SK-N-SH (cell line): ENCODE data around the gene PLRG1. TPM values are rescaled to one million over a fixed set of nuclear protein-coding genes. Genes with fewer than 3 reads are reported as not detected.

Experiments
- CTCF ChIA-PET: fragments of 300-600, 350-600 bp; formaldehyde crosslinking; extraction: SDS; loops from one replicate; lab custom pipeline; 2021; lab: Yijun Ruan, JAX
- POLR2A ChIA-PET: fragments of 350-600 bp; sonication (Branson Sonifier 250); formaldehyde crosslinking; extraction: SDS; loops from one replicate; lab custom pipeline; 2020; ENCODE audit warnings: antibody characterized with exemption, inconsistent platforms; lab: Yijun Ruan, JAX
- DNase-seq: peaks from one replicate; pipeline ENCODE4 v3.0.0; 2012
- H2AFZ ChIP-seq: fragments of 200-600 bp; sonication (generic); 2 replicates; pipeline ENCODE4 v1.8.1; 2016; ENCODE audit warnings: antibody characterized with exemption, mild to moderate bottlenecking, low read depth
- H3F3A ChIP-seq: fragments of 200-600 bp; sonication (generic); replicated peaks from 2 replicates; pipeline ENCODE3; 2016; ENCODE audit warnings: antibody characterized with exemption, mild to moderate bottlenecking; ENCODE audit not compliant: insufficient read depth
- H3K27ac ChIP-seq, 2 experiments: fragments of 200-500 bp in 1 of 2; fragments of 200-600 bp in 1 of 2; sonication (Bioruptor generic) in 1 of 2; sonication (generic), shearing (Covaris generic) in 1 of 2; 2 replicates each; pipeline versions ENCODE4 v1.5.1 to v1.6.1; 2014 to 2016; ENCODE audit warnings: low read depth in 2 of 2, inconsistent platforms in 1 of 2, low read length in 1 of 2, mild to moderate bottlenecking in 1 of 2, mixed read lengths in 1 of 2
- H3K27me3 ChIP-seq: fragments of 200-600 bp; sonication (generic), shearing (Covaris generic); 2 replicates; pipeline ENCODE4 v1.6.1; 2016; ENCODE audit warnings: mixed run types; ENCODE audit not compliant: insufficient read depth
- H3K36me3 ChIP-seq, 2 experiments: fragments of 200-500 bp in 1 of 2; fragments of 200-600 bp in 1 of 2; sonication (Bioruptor generic) in 1 of 2; sonication (generic) in 1 of 2; replicated peaks in 1 of 2; 2 replicates each; pipeline versions ENCODE3 to v1.5.1; 2014 to 2016; ENCODE audit warnings: low read length in 1 of 2, mild to moderate bottlenecking in 1 of 2; ENCODE audit not compliant: insufficient read depth in 2 of 2, control insufficient read depth in 1 of 2
- H3K4me1 ChIP-seq, 2 experiments: fragments of 200-500 bp in 1 of 2; fragments of 200-600 bp in 1 of 2; sonication (Bioruptor generic) in 1 of 2; sonication (generic), shearing (Covaris generic) in 1 of 2; 2 replicates each; pipeline versions ENCODE4 v1.5.1 to v1.6.1; 2014 to 2016; ENCODE audit warnings: low read depth in 1 of 2, low read length in 1 of 2, mixed run types in 1 of 2; ENCODE audit not compliant: insufficient read depth in 2 of 2, control insufficient read depth in 1 of 2
- H3K4me2 ChIP-seq: fragments of 200-600 bp; sonication (generic), shearing (Covaris generic); 2 replicates; pipeline ENCODE4 v1.6.1; 2017; ENCODE audit warnings: mixed run types
- H3K4me3 ChIP-seq, 2 experiments: fragments of 200-500 bp in 1 of 2; fragments of 200-600 bp in 1 of 2; sonication (Bioruptor generic) in 1 of 2; sonication (generic), shearing (Covaris generic) in 1 of 2; 2 replicates each; pipeline versions ENCODE4 v1.5.1 to v1.8.1; 2014 to 2016; ENCODE audit warnings: low read depth in 2 of 2, inconsistent platforms in 1 of 2, low read length in 1 of 2, mild to moderate bottlenecking in 1 of 2, mixed read lengths in 1 of 2, moderate library complexity in 1 of 2
- H3K79me2 ChIP-seq: fragments of 200-600 bp; sonication (generic); 2 replicates; pipeline ENCODE4 v1.8.1; 2017; ENCODE audit warnings: mild to moderate bottlenecking; ENCODE audit not compliant: insufficient read depth
- H3K9ac ChIP-seq: fragments of 200-600 bp; sonication (generic); 2 replicates; pipeline ENCODE4 v1.6.1; 2017; ENCODE audit warnings: mixed run types
- H3K9me2 ChIP-seq: fragments of 200-600 bp; sonication (generic); 2 replicates; pipeline ENCODE4 v1.6.1; 2017; ENCODE audit warnings: mixed run types
- H3K9me3 ChIP-seq: fragments of 200-600 bp; sonication (generic); 2 replicates; pipeline ENCODE4 v1.6.1; 2017; ENCODE audit warnings: mixed run types, mild to moderate bottlenecking, moderate library complexity
- H4K20me1 ChIP-seq: fragments of 200-600 bp; sonication (generic); 2 replicates; pipeline ENCODE4 v1.6.1; 2017; ENCODE audit warnings: mild to moderate bottlenecking, mixed run types; ENCODE audit not compliant: insufficient read depth
- GABPA ChIP-seq: IDR thresholded peaks from 2 replicates; pipeline ENCODE4 v1.4.0; 2012; ENCODE audit warnings: low read depth, mild to moderate bottlenecking
- MEF2A ChIP-seq: IDR thresholded peaks from 2 replicates; pipeline ENCODE4 v1.4.0; 2012; ENCODE audit warnings: low read depth, borderline replicate concordance
- MXI1 ChIP-seq: IDR thresholded peaks from 2 replicates; pipeline ENCODE4 v1.6.1; 2012; ENCODE audit warnings: mild to moderate bottlenecking, low read depth, low read length, improper control_type of control experiment
- NRF1 ChIP-seq: IDR thresholded peaks from 2 replicates; pipeline ENCODE4 v1.6.1; 2012; ENCODE audit warnings: low read depth, mild to moderate bottlenecking, low read length
- RAD21 ChIP-seq: IDR thresholded peaks from 2 replicates; pipeline ENCODE4 v1.6.1; 2012; ENCODE audit warnings: mild to moderate bottlenecking, low read length
- RCOR1 ChIP-seq: fragments of 150-350 bp; IDR thresholded peaks from 2 replicates; pipeline ENCODE4 v1.6.1; 2017; ENCODE audit warnings: antibody characterized with exemption, low read length
- RFX5 ChIP-seq: IDR thresholded peaks from 2 replicates; pipeline ENCODE4 v1.6.1; 2012; ENCODE audit warnings: mild to moderate bottlenecking, improper control_type of control experiment, low read length
- SMC3 ChIP-seq: IDR thresholded peaks from 2 replicates; pipeline ENCODE4 v1.6.1; 2012; ENCODE audit warnings: low read depth, low read length, improper control_type of control experiment
- TCF12 ChIP-seq: IDR thresholded peaks from 2 replicates; pipeline ENCODE4 v1.4.0; 2012
- TEAD4 ChIP-seq: IDR thresholded peaks from 2 replicates; pipeline ENCODE4 v1.4.0; 2012; ENCODE audit warnings: mild to moderate bottlenecking, borderline replicate concordance; ENCODE audit not compliant: insufficient read depth
- WGBS: methylation state at CpG from one replicate; pipeline ENCODE4 v1.1.6; 2017; ENCODE audit warnings: low lambda C conversion rate; 5-methylcytosine and 5-hydroxymethylcytosine counted together
- polyA plus RNA-seq, 3 experiments: library from polyadenylated mRNA; depleted of rRNA; stranded (reverse); fragments of >200 nt; gene quantifications; 2 replicates each; pipeline ENCODE4 v1.2.3, GENCODE V29; 2012
- TF ChIP-seq, protein P1 (sequence below): IDR thresholded peaks from 2 replicates; pipeline ENCODE4; 2012
- TF ChIP-seq, protein P2 (sequence below): IDR thresholded peaks from 2 replicates; pipeline ENCODE4 v1.4.0; 2012; ENCODE audit warnings: low read depth, borderline replicate concordance
- TF ChIP-seq, protein P3 (sequence below): IDR thresholded peaks from 2 replicates; pipeline ENCODE4 v1.4.0; 2012; ENCODE audit warnings: low read depth
- TF ChIP-seq, protein P4 (sequence below): fragments of 150-350 bp; IDR thresholded peaks from 2 replicates; pipeline ENCODE4 v1.6.1; 2017; ENCODE audit warnings: antibody characterized with exemption, low read length, low read depth, borderline replicate concordance

PLRG1 gene
- polyA plus RNA-seq, 1 of the 3 experiments (the other 2 are of a cell fraction) = 64.8 TPM

DNA sequence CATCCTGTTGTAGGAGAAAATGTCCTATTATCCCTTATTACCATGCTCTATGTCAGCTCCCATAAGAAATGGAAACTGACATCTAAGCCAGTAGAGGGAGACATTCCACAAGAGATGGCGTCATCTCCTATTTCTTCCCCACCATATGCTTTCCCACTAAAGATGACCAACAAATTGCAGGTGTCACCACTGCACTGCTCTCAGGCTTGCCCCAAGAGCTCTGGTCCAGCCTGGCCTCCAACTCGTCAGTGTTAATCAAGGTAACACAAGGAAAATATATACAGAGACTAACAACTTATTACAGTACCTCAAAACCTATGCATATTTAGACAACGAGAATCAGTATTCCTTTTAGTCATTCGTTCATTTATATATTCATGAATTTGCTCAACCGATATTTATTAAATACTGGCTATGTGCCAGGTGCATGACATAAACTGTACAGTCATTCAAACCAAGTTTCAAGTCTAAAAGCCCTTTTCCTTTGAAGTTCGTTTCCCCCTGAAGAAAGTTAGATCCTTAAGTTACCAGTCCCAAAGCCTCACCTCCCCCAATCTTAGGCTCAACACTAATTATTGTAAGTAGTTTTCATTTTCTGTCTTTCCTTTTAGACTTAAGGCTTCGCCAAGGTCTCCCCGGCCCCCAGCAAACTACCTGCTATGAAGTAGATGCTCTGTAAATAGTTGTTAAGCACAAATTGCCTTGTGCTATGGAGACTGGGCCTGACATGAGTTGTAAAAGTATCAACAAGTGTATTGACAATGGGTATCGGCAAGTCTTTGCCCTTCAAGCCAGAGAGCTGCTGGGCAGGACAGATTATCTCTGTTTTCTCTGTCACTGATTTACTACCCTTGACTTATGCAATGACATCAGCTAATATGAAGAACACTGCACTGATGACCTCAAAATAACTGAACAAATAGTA is 9.6 kb upstream of the PLRG1 start (continued):
- TF ChIP-seq, protein P1, sequence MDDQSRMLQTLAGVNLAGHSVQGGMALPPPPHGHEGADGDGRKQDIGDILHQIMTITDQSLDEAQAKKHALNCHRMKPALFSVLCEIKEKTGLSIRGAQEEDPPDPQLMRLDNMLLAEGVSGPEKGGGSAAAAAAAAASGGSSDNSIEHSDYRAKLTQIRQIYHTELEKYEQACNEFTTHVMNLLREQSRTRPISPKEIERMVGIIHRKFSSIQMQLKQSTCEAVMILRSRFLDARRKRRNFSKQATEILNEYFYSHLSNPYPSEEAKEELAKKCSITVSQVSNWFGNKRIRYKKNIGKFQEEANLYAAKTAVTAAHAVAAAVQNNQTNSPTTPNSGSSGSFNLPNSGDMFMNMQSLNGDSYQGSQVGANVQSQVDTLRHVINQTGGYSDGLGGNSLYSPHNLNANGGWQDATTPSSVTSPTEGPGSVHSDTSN = no peak
- TF ChIP-seq MEF2A (no peak), MXI1 (no peak), RFX5 (no peak), RCOR1 (no peak), GABPA (no peak), SMC3 (0 out of 2 replicates have a peak, but pooled peaks have one; percentile 23), TCF12 (no peak), RAD21 (peak; percentile 76), TEAD4 (no peak), NRF1 (no peak)
- TF ChIP-seq, protein P2, sequence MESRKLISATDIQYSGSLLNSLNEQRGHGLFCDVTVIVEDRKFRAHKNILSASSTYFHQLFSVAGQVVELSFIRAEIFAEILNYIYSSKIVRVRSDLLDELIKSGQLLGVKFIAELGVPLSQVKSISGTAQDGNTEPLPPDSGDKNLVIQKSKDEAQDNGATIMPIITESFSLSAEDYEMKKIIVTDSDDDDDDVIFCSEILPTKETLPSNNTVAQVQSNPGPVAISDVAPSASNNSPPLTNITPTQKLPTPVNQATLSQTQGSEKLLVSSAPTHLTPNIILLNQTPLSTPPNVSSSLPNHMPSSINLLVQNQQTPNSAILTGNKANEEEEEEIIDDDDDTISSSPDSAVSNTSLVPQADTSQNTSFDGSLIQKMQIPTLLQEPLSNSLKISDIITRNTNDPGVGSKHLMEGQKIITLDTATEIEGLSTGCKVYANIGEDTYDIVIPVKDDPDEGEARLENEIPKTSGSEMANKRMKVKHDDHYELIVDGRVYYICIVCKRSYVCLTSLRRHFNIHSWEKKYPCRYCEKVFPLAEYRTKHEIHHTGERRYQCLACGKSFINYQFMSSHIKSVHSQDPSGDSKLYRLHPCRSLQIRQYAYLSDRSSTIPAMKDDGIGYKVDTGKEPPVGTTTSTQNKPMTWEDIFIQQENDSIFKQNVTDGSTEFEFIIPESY = no peak
- TF ChIP-seq, protein P3, sequence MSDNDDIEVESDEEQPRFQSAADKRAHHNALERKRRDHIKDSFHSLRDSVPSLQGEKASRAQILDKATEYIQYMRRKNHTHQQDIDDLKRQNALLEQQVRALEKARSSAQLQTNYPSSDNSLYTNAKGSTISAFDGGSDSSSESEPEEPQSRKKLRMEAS = no peak
- TF ChIP-seq, protein P4, sequence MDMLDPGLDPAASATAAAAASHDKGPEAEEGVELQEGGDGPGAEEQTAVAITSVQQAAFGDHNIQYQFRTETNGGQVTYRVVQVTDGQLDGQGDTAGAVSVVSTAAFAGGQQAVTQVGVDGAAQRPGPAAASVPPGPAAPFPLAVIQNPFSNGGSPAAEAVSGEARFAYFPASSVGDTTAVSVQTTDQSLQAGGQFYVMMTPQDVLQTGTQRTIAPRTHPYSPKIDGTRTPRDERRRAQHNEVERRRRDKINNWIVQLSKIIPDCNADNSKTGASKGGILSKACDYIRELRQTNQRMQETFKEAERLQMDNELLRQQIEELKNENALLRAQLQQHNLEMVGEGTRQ = no peak

DNA sequence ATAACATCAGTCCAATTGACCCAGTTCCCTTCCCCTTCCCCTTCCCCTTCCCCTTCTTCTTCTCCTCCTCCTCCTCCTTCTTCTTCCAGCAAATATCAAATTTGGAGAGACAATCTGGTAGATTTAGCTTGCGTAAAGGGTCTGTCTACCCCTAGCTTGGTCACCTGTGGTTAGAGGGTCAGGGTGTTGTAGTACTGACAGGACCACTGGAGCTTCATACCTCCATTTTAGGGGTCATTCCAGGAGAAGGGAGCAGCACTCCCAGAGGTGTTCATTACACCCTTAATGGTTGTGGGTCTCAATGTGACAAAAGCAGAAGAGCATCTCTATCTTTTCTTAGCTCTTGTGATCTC is 8.9 kb upstream of the PLRG1 start:
- no peak for TF ChIP-seq RAD21
- no peak for DNase-seq
- H3K4me1 ChIP-seq = no peaks in the 10 kb centered on the region
- no peak overlapping the region for H3K9ac ChIP-seq
- CTCF ChIA-PET = interaction anchor here (0.5 to 4.1 kb wide), 23 partner anchors 10 to 238 kb away, joined by 3 to 51 read pairs (median 5); partner anchors contain the start of genes FGG and PLRG1
- no peaks in the 10 kb centered on the region for H3K9me2 ChIP-seq
- H3K27me3 ChIP-seq = peaks cover 5% of the 10 kb centered on the region; the same call in 1 of the 2 replicates
- 38% methylated on average over 1 of the region's 1 CpG for WGBS
- no peaks in the 10 kb centered on the region for H3K36me3 ChIP-seq
- no peaks in the 10 kb centered on the region for H3F3A ChIP-seq
- no peaks in the 10 kb centered on the region for H3K9me3 ChIP-seq
- POLR2A ChIA-PET = no interaction called here
- no peak overlapping the region for H3K4me2 ChIP-seq
- no peak overlapping the region for H3K27ac ChIP-seq
- no peaks in the 10 kb centered on the region for H4K20me1 ChIP-seq
- no peaks in the 10 kb centered on the region for H3K79me2 ChIP-seq
- no peak overlapping the region for H2AFZ ChIP-seq
- no peak overlapping the region for H3K4me3 ChIP-seq
